AG09309 (cell line): ENCODE results near the gene HSPH1.

Experiments used
- DNase-seq: peaks from one replicate; pipeline ENCODE4 v3.0.0-alpha.2; 2010; ENCODE audit warnings: low read depth
- H3K4me3 ChIP-seq: 2 replicates; pipeline ENCODE4 v1.5.1; 2011; ENCODE audit warnings: mild to moderate bottlenecking, low read depth, low read length, moderate library complexity; ENCODE audit not compliant: control insufficient read depth
- CTCF ChIP-seq: IDR thresholded peaks from 2 replicates; pipeline ENCODE4 v1.5.1; 2011; ENCODE audit warnings: mild to moderate bottlenecking, low read depth, low read length, inconsistent platforms; ENCODE audit not compliant: insufficient read depth, control insufficient read depth; ENCODE audit errors: missing control alignments

HSPH1 gene

GRCh38 chr13:31161557-31162150 is at the start of gene HSPH1:
TSS of gene HSPH1 (minus strand) at chr13:31161904. CDS start at chr13:31161582, 322 bp downstream.
- peak; percentile 30 for TF ChIP-seq CTCF
- H3K4me3 ChIP-seq: peak within 1 kb of the TSS; percentile 98
- DNase-seq: peak; percentile 85

GRCh38 chr13:31209841-31210210 is 48.1 kb upstream of the HSPH1 start:
- no peak overlapping the region for H3K4me3 ChIP-seq
- no peak for TF ChIP-seq CTCF

GRCh38 chr13:31209172-31209840 is 47.6 kb upstream of the HSPH1 start:
- DNase-seq: no peak
- no peak overlapping the region for H3K4me3 ChIP-seq
- no peak for TF ChIP-seq CTCF

More at GRCh38 chr13:31209841-31210210, 48.1 kb upstream of the HSPH1 start:
- DNase-seq: no peak

GRCh38 chr13:31208559-31209122 is 46.9 kb upstream of the HSPH1 start:
- H3K4me3 ChIP-seq: no peak overlapping the region
- DNase-seq: no peak
- TF ChIP-seq CTCF: no peak

- no peak for TF ChIP-seq CTCF
- DNase-seq: no peak
- H3K4me3 ChIP-seq: no peak overlapping the region
Observed at GRCh38 chr13:31207661-31208552, 46.2 kb upstream of the HSPH1 start.

GRCh38 chr13:31204592-31204991 is 42.9 kb upstream of the HSPH1 start:
- no peak for TF ChIP-seq CTCF
- no peak overlapping the region for H3K4me3 ChIP-seq
- no peak for DNase-seq
